Measurements from ENCODE around the gene AP3D1. TPM values are rescaled to one million over a fixed set of nuclear protein-coding genes. Genes with fewer than 3 reads are reported as not detected.

AP3D1 gene
- total and polyA plus RNA-seq, 7 donors, result 51.5 to 120 (median 81.3) TPM

DNA sequence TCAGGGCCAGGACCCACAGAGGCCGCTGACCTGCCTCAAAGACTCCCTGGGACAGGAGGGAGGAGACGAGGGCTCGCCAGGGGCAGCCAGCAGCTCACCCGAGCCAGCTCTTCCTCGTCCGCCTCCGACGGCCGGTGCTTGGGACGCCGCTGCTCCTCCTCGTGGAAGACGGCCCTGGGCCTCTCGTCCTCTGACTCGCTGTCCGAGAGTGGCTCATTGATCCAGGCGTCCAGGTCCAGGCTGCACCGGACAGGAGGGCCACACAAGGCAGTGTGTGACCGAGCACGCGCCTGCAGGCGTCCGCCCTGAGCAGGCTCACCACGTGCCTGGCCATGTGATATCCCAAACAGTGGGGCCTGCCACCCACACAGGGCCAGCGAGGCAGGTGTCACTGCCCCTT, 34.9 kb downstream of the AP3D1 start:
- 92 to 93% (median 92%) methylated on average over 24 to 25 of the region's 25 CpGs for WGBS, 3 donors
- H3K4me3 ChIP-seq, result no peak overlapping the region
- no peaks in the 10 kb centered on the region for H3K27me3 ChIP-seq (ENCODE audit: insufficient read depth in 3 of 3, low read length in 2 of 3)
- TF ChIP-seq, protein P1, sequence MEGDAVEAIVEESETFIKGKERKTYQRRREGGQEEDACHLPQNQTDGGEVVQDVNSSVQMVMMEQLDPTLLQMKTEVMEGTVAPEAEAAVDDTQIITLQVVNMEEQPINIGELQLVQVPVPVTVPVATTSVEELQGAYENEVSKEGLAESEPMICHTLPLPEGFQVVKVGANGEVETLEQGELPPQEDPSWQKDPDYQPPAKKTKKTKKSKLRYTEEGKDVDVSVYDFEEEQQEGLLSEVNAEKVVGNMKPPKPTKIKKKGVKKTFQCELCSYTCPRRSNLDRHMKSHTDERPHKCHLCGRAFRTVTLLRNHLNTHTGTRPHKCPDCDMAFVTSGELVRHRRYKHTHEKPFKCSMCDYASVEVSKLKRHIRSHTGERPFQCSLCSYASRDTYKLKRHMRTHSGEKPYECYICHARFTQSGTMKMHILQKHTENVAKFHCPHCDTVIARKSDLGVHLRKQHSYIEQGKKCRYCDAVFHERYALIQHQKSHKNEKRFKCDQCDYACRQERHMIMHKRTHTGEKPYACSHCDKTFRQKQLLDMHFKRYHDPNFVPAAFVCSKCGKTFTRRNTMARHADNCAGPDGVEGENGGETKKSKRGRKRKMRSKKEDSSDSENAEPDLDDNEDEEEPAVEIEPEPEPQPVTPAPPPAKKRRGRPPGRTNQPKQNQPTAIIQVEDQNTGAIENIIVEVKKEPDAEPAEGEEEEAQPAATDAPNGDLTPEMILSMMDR (IDR thresholded peaks at IDR 0.05), result no peak
- no peak for DNase-seq
- no peaks in the 10 kb centered on the region for H3K4me1 ChIP-seq
- ATAC-seq, result no peak
- no peaks in the 10 kb centered on the region for H3K9me3 ChIP-seq
- no peak overlapping the region for H3K27ac ChIP-seq
- peaks cover 10 to 100% of the 10 kb centered on the region in 2 donors for H3K36me3 ChIP-seq (ENCODE audit: insufficient read depth in 1 of 2, low read depth in 1 of 2)
- intact Hi-C loops (cut with DNase I), result no loop called here

DNA sequence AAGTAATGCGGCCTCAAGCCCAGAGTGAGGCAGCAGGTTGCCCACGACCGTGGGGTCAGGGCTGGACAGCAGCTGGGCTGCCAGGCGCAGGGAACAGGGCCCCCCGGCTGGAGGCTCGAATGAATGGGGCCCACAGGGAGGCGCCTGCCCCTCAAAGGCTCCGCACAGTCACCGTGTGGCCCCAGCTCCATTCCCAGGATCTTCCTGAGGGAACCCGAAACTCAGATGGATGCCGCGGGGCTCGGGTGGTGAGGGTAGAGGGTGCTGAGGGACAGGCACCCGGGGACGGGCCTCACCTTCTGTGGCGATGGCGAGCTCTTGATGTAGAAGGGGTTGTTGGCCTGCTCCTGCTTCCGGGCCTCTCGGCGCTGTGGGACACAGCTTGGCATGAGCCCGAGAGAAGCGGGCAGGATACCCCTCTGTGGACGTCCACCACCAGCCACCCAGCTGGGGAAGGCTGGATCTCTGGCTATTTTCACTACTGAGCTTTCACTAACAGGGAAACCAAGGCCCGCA, 35.4 kb downstream of the AP3D1 start:
- no peaks in the 10 kb centered on the region for H3K9me3 ChIP-seq
- DNase-seq (no peak), ATAC-seq (no peak)
- H3K4me3 ChIP-seq, result no peak overlapping the region
- no peaks in the 10 kb centered on the region for H3K4me1 ChIP-seq
- intact Hi-C loops (cut with DNase I), result no loop called here
- H3K27ac ChIP-seq, result no peak overlapping the region
- H3K36me3 ChIP-seq (ENCODE audit: insufficient read depth in 1 of 2, low read depth in 1 of 2), result peaks cover 9 to 100% of the 10 kb centered on the region in 2 donors
- H3K27me3 ChIP-seq (ENCODE audit: insufficient read depth in 3 of 3, low read length in 2 of 3), result no peaks in the 10 kb centered on the region
- TF ChIP-seq, protein P1 (IDR thresholded peaks at IDR 0.05), result no peak
- WGBS, 3 donors, result 91 to 97% (median 92%) methylated on average over 24 of the region's 24 CpGs

DNA sequence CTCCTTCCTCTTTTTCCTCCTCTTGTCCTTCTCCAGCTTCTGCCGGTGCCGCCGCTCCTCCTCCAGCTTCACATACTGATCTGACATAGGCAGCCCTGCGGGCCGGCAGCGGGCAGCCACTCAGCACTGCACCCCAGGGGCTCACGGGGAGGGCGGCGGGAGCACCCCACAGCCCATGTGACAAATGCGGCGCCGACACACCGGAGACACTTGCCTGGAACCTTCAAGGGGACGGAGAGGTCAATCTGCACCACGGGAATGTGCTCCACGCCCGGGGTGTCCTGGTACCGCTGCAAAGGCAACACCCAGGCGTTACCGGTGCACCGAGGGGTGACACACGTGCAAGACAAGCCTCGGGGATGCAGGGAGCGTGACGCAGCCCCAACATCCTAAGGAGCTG, 36.0 kb downstream of the AP3D1 start:
- 94 to 95% (median 94%) methylated on average over 25 of the region's 25 CpGs for WGBS, 3 donors
- no peaks in the 10 kb centered on the region for H3K4me1 ChIP-seq
- H3K4me3 ChIP-seq, result no peak overlapping the region
- ATAC-seq, result no peak
- no peak overlapping the region for H3K27ac ChIP-seq
- H3K27me3 ChIP-seq (ENCODE audit: insufficient read depth in 3 of 3, low read length in 2 of 3), result no peaks in the 10 kb centered on the region
- H3K9me3 ChIP-seq, result no peaks in the 10 kb centered on the region
- peaks cover 3 to 100% of the 10 kb centered on the region in 2 donors for H3K36me3 ChIP-seq (ENCODE audit: insufficient read depth in 1 of 2, low read depth in 1 of 2)
- TF ChIP-seq, protein P1 (IDR thresholded peaks at IDR 0.05), result no peak
- no peak for DNase-seq
- intact Hi-C loops (cut with DNase I), result no loop called here

DNA sequence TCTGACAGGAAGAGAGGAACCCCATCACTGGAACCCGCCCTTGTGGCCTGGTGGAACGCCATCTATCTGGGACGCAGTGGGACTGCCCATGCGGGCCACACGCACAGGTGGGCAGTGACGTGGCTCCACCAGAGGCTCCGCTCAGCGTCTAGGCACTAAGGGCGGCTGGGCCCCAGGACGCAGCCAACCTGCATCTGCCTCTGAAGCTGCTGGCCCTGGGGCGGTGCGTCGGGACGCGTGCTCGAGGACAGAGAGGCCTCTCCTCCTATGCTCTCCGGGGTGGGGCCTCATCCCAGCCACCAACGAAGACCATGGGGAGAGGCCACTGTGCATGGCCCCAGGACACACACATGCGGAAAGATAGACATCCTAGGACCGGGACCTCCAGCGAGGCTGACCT, 36.5 kb downstream of the AP3D1 start:
- WGBS, 3 donors, result 94 to 96% (median 94%) methylated on average over 21 of the region's 21 CpGs
- intact Hi-C loops (cut with DNase I), result no loop called here
- Histone ChIP-seq H3K27ac (no peak overlapping the region), H3K27me3 (ENCODE audit: insufficient read depth in 3 of 3, low read length in 2 of 3) (no peaks in the 10 kb centered on the region), H3K4me1 (no peaks in the 10 kb centered on the region), H3K4me3 (no peak overlapping the region), H3K9me3 (no peaks in the 10 kb centered on the region), H3K36me3 (ENCODE audit: insufficient read depth in 1 of 2, low read depth in 1 of 2) (peaks cover 3 to 100% of the 10 kb centered on the region in 2 donors)
- TF ChIP-seq, protein P1 (IDR thresholded peaks at IDR 0.05), result no peak
- ATAC-seq (no peak), DNase-seq (no peak)

DNA sequence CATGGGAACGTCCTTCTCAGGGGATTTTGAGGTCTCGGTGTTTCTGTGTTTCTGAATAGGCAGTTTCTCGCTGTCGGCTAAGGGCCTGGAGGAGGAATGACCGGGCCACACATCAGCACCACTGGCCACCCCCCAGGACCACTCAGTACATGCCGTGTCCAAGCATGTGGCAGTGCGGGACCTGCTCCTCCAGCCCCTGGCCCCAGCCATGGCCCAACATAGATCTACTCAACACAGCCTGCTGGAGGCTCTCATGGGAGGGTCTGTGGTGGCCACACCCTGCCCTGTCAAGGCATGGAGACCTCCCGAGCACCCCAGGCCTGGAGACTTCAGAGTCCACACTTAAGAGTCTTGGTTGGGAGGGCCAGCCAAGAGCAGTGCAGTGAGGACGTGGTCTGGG, 37.1 kb downstream of the AP3D1 start:
- Histone ChIP-seq H3K4me1 (no peaks in the 10 kb centered on the region), H3K9me3 (no peaks in the 10 kb centered on the region), H3K27ac (no peak overlapping the region), H3K4me3 (no peak overlapping the region), H3K27me3 (ENCODE audit: insufficient read depth in 3 of 3, low read length in 2 of 3) (no peaks in the 10 kb centered on the region), H3K36me3 (ENCODE audit: insufficient read depth in 1 of 2, low read depth in 1 of 2) (peaks cover 3 to 100% of the 10 kb centered on the region in 2 donors)
- DNase-seq (no peak), ATAC-seq (no peak)
- WGBS, 3 donors, result 91 to 95% (median 91%) methylated on average over 9 of the region's 9 CpGs
- intact Hi-C loops (cut with DNase I), result no loop called here
- TF ChIP-seq, protein P1 (IDR thresholded peaks at IDR 0.05), result no peak
